Measurements from ENCODE around the gene RETREG2. TPM values are rescaled to one million over a fixed set of nuclear protein-coding genes. Genes with fewer than 3 reads are reported as not detected.

RETREG2 gene
- total RNA-seq, 1 experiment from 2014 or later: 46.7 TPM

DNA sequence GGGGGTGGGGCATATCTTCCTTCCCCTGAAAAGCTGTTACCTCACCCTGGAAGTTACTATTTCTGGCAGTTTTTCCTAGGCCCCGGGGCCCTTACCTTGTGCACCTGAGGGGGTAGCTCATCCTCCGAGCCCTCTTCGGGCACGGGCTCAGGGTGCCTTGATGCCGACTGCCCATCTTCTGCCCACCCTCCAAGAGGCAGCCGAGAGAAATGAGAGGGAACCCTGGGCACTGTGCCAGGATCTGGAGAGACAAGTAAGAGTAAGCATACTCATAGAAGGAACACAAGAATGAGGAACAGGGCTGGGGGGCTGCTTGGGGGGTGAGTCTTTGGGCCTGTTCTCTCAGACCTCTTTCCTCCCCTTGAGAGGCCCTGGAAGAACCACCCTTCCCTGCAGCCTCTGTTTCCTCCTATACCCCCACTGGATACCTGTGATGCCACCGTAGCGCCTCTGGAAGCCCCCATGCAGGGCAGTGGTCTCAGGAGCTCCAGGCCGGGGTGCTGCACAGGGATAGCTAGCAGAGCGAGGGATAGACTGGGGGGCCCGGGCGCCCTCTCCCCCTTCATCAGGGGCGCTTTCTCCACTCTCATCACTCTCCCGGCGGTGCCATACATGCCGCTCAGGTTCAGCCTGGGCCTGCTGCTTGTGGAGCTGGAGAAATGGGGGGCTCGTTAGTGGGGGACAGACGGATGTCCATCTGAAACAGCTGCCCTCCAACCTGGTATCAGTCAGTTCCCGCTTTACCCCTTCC is 42.8 kb downstream of the RETREG2 start:
- Histone ChIP-seq H3K4me2 (ENCODE audit: insufficient read depth, insufficient read length, low read length) (no peak overlapping the region), H3T11ph (ENCODE audit: low read length) (no peak overlapping the region), H3K18ac (ENCODE audit: insufficient read length, low read depth, low read length) (no peak overlapping the region), H3K4me1 (ENCODE audit: insufficient read depth, low read length) (no peaks in the 10 kb centered on the region), H3K79me2 (ENCODE audit: insufficient read depth, low read length) (no peaks in the 10 kb centered on the region), H4K5ac (ENCODE audit: insufficient read length, low read depth, low read length) (no peak overlapping the region), H2AFZ (ENCODE audit: low read length) (no peak overlapping the region), H2BK20ac (ENCODE audit: low read depth, low read length, poor library complexity, severe bottlenecking) (no peak overlapping the region), H4K91ac (ENCODE audit: insufficient read length, low read depth, low read length) (no peak overlapping the region), H2AK5ac (ENCODE audit: insufficient read length, low read length) (no peak overlapping the region), H3K9me3 (ENCODE audit: control insufficient read depth, low read depth, low read length) (no peaks in the 10 kb centered on the region), H3K27ac (ENCODE audit: insufficient read length, low read depth, low read length) (no peak overlapping the region), H3K79me1 (ENCODE audit: insufficient read depth, low read depth, low read length, poor library complexity, severe bottlenecking) (no peaks in the 10 kb centered on the region), H3K23me2 (ENCODE audit: insufficient read length, low read depth, low read length, poor library complexity, severe bottlenecking) (peaks cover 7% of the 10 kb centered on the region), H4K20me1 (ENCODE audit: control insufficient read depth, insufficient read depth, insufficient read length) (no peaks in the 10 kb centered on the region), H2BK120ac (ENCODE audit: low read depth, low read length, poor library complexity, severe bottlenecking) (no peak overlapping the region), H2BK12ac (ENCODE audit: insufficient read length, low read depth, low read length) (no peak overlapping the region), H2BK15ac (ENCODE audit: low read depth, low read length) (no peak overlapping the region), H3K27me3 (ENCODE audit: insufficient read depth, low read length) (no peaks in the 10 kb centered on the region), H4K8ac (replicated peaks; ENCODE audit: insufficient read length, low read depth, low read length) (no peak overlapping the region), H2BK5ac (ENCODE audit: insufficient read length, low read length) (no peak overlapping the region), H3K23ac (ENCODE audit: insufficient read length, low read depth, low read length) (no peak overlapping the region), H3K56ac (ENCODE audit: insufficient read length, low read depth, low read length) (no peak overlapping the region), H3K9ac (ENCODE audit: extremely low read depth, insufficient read length, low read length) (no peak overlapping the region), H3K14ac (ENCODE audit: insufficient read depth, low read length) (no peak overlapping the region), H3K4ac (ENCODE audit: low read depth, low read length) (no peak overlapping the region)
- Mint-ChIP-seq H3K9me3 (no peaks in the 10 kb centered on the region), H3K27ac (no peak overlapping the region), H3K27me3 (ENCODE audit: low read depth) (peaks cover 3% of the 10 kb centered on the region; the same call in 1 of the 2 replicates), H3K4me1 (peaks cover 19 to 23% of the 10 kb centered on the region in 2 experiments), H3K4me3 (no peak overlapping the region), H3K36me3 (ENCODE audit: insufficient read depth in 1 of 3, low read depth in 3 of 3) (peaks cover 31 to 65% (median 64%) of the 10 kb centered on the region in 3 experiments)
- no peak for DNase-seq
- TF ChIP-seq CTCF (conservative IDR thresholded peaks at IDR 0.05): no peak
- WGBS (ENCODE audit: extremely low coverage, insufficient read length, low lambda C conversion rate): no CpG with 5 or more reads among the region's 19 CpGs
